A673 (cell line): ENCODE data around the gene INTS6. TPM values are rescaled to one million over a fixed set of nuclear protein-coding genes. Genes with fewer than 3 reads are reported as not detected.

Experiments used
- BruUV-seq: library from RNA; stranded (reverse); fragments of 400-500 nt; replicated peaks from 2 replicates; lab custom pipeline; 2021; lab: Mats Ljungman, UMichigan
- CTCF ChIA-PET: fragments of 300-600 bp; sonication (Branson Sonifier 250); formaldehyde crosslinking; loops from one replicate; lab custom pipeline; 2022; ENCODE audit warnings: antibody characterized with exemption; lab: Charles Lee
- POLR2A ChIA-PET: fragments of 300-600 bp; sonication (Branson Sonifier 250); formaldehyde crosslinking; loops from one replicate; lab custom pipeline; 2022; ENCODE audit warnings: antibody characterized with exemption; ENCODE audit not compliant: low non-redundant PET; lab: Charles Lee
- DNase-seq: peaks from one replicate; pipeline ENCODE4 v3.0.0-alpha.2; 2015; ENCODE audit warnings: low spot score
- H3K27ac ChIP-seq: fragments of 200-600 bp; sonication (generic); 2 replicates; pipeline ENCODE4 v1.5.1; 2016; ENCODE audit warnings: mixed run types, low read depth, mild to moderate bottlenecking, mixed read lengths, antibody characterized with exemption, low read length; ENCODE audit not compliant: poor library complexity, severe bottlenecking
- H3K27me3 ChIP-seq: fragments of 200-600 bp; sonication (generic); replicated peaks from 2 replicates; pipeline ENCODE4 v1.6.1; 2017; ENCODE audit warnings: mixed run types, low read depth, mild to moderate bottlenecking, mixed read lengths, antibody characterized with exemption, low read length; ENCODE audit not compliant: insufficient read depth, poor library complexity
- H3K36me3 ChIP-seq: fragments of 200-600 bp; sonication (generic); 2 replicates; pipeline ENCODE4 v1.6.1; 2016; ENCODE audit warnings: mixed run types, mild to moderate bottlenecking, mixed read lengths, antibody characterized with exemption, low read length; ENCODE audit not compliant: insufficient read depth, poor library complexity, severe bottlenecking
- H3K4me1 ChIP-seq: fragments of 200-600 bp; sonication (generic); 2 replicates; pipeline ENCODE4 v1.6.1; 2017; ENCODE audit warnings: mixed run types, mild to moderate bottlenecking, mixed read lengths, antibody characterized with exemption, low read length; ENCODE audit not compliant: insufficient read depth, poor library complexity, severe bottlenecking
- H3K4me3 ChIP-seq: fragments of 200-600 bp; sonication (generic); 2 replicates; pipeline ENCODE4 v1.5.1; 2016; ENCODE audit warnings: low read depth, mixed run types, mild to moderate bottlenecking, mixed read lengths, low read length; ENCODE audit not compliant: poor library complexity, severe bottlenecking
- H3K9me3 ChIP-seq: fragments of 200-600 bp; sonication (generic); 2 replicates; pipeline ENCODE4 v1.6.1; 2016; ENCODE audit warnings: mixed run types, low read depth, mild to moderate bottlenecking, mixed read lengths, antibody characterized with exemption, low read length; ENCODE audit not compliant: poor library complexity, severe bottlenecking
- EZH2 ChIP-seq: fragments of 200-600 bp; sonication (generic); IDR thresholded peaks from 2 replicates; pipeline ENCODE4 v1.6.1; 2017; ENCODE audit warnings: borderline replicate concordance, low read depth, mild to moderate bottlenecking, mixed read lengths, antibody characterized with exemption, low read length; ENCODE audit not compliant: poor library complexity, severe bottlenecking
- intact Hi-C: fragments of 100-400 bp; cut with micrococcal nuclease; formaldehyde crosslinking; loops from one replicate; pipeline ENCODE4 v1.10.0; 2022; ENCODE audit not compliant: unreplicated experiment
- total RNA-seq: library from RNA; stranded (reverse); gene quantifications from 2 replicates; pipeline ENCODE4 v1.2.3, GENCODE V29; 2021
- TF ChIP-seq, protein P1 (sequence below): fragments of 300-800, 200-600 bp; sonication (generic); conservative IDR thresholded peaks from 2 replicates; pipeline ENCODE4 v1.5.1; 2017; ENCODE audit warnings: low read depth, mild to moderate bottlenecking, antibody characterized with exemption, low read length, moderate library complexity, mixed read lengths

INTS6 gene
- total RNA-seq, 1 experiment from 2014 or later = 90.4 TPM

DNA sequence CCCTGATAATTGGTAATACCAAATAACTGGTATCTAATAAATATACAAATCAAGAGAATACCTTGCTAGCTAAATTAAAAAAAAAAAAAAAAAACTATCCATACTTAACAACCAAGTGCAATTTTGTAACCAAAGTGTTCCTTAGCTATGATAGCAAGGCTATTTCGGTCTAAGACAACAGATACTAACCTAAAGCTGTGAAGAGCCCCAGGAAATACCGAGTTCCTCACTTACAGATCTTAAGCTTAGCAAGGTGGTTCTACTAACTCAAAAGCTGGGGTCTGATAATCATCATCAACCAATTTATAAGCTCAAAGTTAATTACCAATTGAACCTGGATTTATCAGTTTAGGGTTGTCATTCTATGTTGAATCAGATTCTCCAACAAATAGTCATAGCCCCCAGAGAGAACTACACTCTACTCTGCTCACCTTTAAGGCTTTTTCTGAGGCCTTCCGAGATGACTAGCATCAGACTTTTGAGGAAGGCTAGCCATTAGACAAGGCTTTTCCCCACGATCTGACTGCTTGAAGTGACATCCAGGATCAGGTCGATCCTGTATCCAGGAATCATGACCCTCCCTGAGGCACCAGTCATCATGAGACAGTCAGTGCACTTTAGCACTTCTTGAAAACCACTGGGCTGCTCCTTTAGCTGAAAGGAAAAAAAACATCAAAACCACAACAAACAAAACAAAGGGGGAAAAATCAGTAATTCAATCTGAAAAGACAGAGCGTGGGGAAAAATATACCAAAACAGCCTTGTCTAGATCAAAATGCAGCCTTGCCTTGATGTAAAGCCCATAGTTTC is 31.9 kb downstream of the INTS6 start:
- Histone ChIP-seq H3K27ac (no peak overlapping the region), H3K4me3 (no peak overlapping the region), H3K27me3 (no peaks in the 10 kb centered on the region), H3K36me3 (peaks cover 58% of the 10 kb centered on the region), H3K9me3 (peaks cover 9% of the 10 kb centered on the region), H3K4me1 (peaks cover 14% of the 10 kb centered on the region)
- no TSS peak for BruUV-seq
- intact Hi-C loops = no loop called here
- CTCF ChIA-PET = no interaction called here
- POLR2A ChIA-PET = interaction anchor here (0.6 kb wide), 1 partner anchor 365 kb away, joined by 7 read pairs; no protein-coding TSS in a partner anchor
- TF ChIP-seq EZH2 = no peak
- TF ChIP-seq, protein P1, sequence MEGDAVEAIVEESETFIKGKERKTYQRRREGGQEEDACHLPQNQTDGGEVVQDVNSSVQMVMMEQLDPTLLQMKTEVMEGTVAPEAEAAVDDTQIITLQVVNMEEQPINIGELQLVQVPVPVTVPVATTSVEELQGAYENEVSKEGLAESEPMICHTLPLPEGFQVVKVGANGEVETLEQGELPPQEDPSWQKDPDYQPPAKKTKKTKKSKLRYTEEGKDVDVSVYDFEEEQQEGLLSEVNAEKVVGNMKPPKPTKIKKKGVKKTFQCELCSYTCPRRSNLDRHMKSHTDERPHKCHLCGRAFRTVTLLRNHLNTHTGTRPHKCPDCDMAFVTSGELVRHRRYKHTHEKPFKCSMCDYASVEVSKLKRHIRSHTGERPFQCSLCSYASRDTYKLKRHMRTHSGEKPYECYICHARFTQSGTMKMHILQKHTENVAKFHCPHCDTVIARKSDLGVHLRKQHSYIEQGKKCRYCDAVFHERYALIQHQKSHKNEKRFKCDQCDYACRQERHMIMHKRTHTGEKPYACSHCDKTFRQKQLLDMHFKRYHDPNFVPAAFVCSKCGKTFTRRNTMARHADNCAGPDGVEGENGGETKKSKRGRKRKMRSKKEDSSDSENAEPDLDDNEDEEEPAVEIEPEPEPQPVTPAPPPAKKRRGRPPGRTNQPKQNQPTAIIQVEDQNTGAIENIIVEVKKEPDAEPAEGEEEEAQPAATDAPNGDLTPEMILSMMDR = no peak
- no peak for DNase-seq

DNA sequence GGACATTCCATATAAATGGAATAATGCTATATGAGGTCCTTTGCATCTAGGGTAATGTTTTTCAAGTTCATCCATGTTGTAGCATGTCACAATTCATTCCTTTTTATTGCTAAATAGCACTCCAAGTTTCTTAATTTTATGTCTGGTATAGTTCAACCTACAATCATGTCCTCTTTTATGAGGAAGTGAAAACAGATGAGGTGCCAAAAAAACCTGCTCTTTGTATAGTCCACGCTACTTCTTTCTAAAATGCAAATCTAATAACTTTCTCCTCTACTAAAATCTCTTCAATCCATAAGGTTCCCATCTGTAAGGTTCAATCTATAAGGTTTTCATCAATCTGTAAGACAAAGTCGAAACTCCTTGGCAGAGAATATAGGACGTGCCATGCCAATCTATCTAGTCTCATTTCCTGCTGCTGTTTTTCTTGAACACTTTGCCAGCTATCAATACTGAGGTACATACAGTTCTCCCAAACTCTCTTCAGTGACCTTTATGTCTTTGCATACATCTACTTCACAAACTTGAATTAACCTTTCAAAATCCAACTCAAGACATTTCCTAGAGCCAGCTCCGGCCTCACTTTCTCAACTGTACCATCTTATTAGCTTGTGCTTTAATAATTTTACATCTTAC is 33.7 kb downstream of the INTS6 start:
- BruUV-seq = no TSS peak
- intact Hi-C loops = no loop called here
- Histone ChIP-seq H3K27ac (no peak overlapping the region), H3K4me3 (no peak overlapping the region), H3K36me3 (peaks cover 65% of the 10 kb centered on the region), H3K4me1 (no peaks in the 10 kb centered on the region), H3K9me3 (peaks cover 13% of the 10 kb centered on the region), H3K27me3 (no peaks in the 10 kb centered on the region)
- no peak for DNase-seq
- POLR2A ChIA-PET = no interaction called here
- TF ChIP-seq EZH2 = no peak
- CTCF ChIA-PET = no interaction called here

DNA sequence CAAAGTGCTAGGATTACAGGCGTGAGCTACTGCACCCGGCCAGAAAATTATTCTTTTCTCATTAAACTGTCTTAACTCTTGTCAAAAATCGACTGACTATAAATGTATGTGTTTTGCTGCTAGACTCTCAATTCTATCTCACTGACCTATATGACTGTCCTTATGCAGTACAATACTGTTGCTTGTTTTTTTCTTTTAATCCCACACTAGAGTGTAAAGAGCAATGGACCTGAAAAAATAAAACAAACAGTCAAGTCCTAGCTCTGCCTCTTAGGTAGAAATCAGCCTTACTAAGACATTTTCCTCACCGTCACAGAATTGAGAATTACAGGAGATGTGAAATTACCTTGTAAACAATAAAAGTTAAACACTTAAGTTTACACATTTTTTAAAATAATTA is 35.1 kb downstream of the INTS6 start:
- no peak overlapping the region for H3K27ac ChIP-seq
- H3K4me1 ChIP-seq = no peaks in the 10 kb centered on the region
- H3K4me3 ChIP-seq = no peak overlapping the region
- intact Hi-C loops = no loop called here
- H3K36me3 ChIP-seq = peaks cover 57% of the 10 kb centered on the region
- ChIA-PET POLR2A (no interaction called here), CTCF (no interaction called here)
- H3K27me3 ChIP-seq = no peaks in the 10 kb centered on the region
- TF ChIP-seq EZH2 = no peak
- TF ChIP-seq, protein P1 = no peak
- H3K9me3 ChIP-seq = peaks cover 13% of the 10 kb centered on the region
- BruUV-seq = no TSS peak
- no peak for DNase-seq
